Mesendoderm (in vitro differentiated cells): Measurements from ENCODE around the gene HLCS.
A peak's percentile ranks its signal among the peaks of the same experiment; 100 is the strongest.
"Not testable (repeated sequence)": the region's sequence is repeated elsewhere in the genome, so short reads cannot be mapped to it uniquely, and the experiment has no call there.

Experiments
- DNase-seq: peaks from one replicate; pipeline ENCODE4 v3.0.0; 2013
- H2AK5ac ChIP-seq: 2 replicates; pipeline ENCODE4 v1.6.1; 2013; ENCODE audit warnings: low read length, inconsistent platforms
- H2BK120ac ChIP-seq: 2 replicates; pipeline ENCODE4 v1.6.1; 2013; ENCODE audit warnings: low read depth, mild to moderate bottlenecking, low read length, moderate library complexity, mixed read lengths
- H2BK15ac ChIP-seq: replicated peaks from 2 replicates; pipeline ENCODE4 v1.6.1; 2013; ENCODE audit warnings: low read depth, mild to moderate bottlenecking, moderate library complexity
- H2BK5ac ChIP-seq: 2 replicates; pipeline ENCODE4 v1.6.1; 2013; ENCODE audit warnings: low read length, inconsistent platforms
- H3K18ac ChIP-seq: 2 replicates; pipeline ENCODE4 v1.6.1; 2013; ENCODE audit warnings: mild to moderate bottlenecking, low read length, mixed read lengths
- H3K23ac ChIP-seq: one replicate; pipeline ENCODE4 v1.6.1; 2013; ENCODE audit warnings: low read length
- H3K27ac ChIP-seq: 2 replicates; pipeline ENCODE4 v1.5.1; 2013; ENCODE audit warnings: low read depth, mild to moderate bottlenecking, inconsistent platforms, low read length, moderate library complexity
- H3K27me3 ChIP-seq: 2 replicates; pipeline ENCODE4 v1.6.1; 2013; ENCODE audit warnings: low read length, control low read depth, mild to moderate bottlenecking, inconsistent platforms; ENCODE audit not compliant: insufficient read depth, poor library complexity
- H3K36me3 ChIP-seq: 2 replicates; pipeline ENCODE4 v1.6.1; 2013; ENCODE audit warnings: low read length, inconsistent platforms; ENCODE audit not compliant: control insufficient read depth, insufficient read depth
- H3K4ac ChIP-seq: one replicate; pipeline ENCODE4 v1.6.1; 2013; ENCODE audit warnings: low read depth, mild to moderate bottlenecking, low read length, moderate library complexity
- H3K4me1 ChIP-seq: 2 replicates; pipeline ENCODE4 v1.6.1; 2013; ENCODE audit warnings: low read depth, low read length, inconsistent platforms; ENCODE audit not compliant: control insufficient read depth
- H3K4me2 ChIP-seq: 2 replicates; pipeline ENCODE4 v1.6.1; 2013; ENCODE audit warnings: low read length
- H3K4me3 ChIP-seq: 2 replicates; pipeline ENCODE4 v1.5.1; 2013; ENCODE audit warnings: mild to moderate bottlenecking, low read length
- H3K56ac ChIP-seq: one replicate; pipeline ENCODE4 v1.6.1; 2013; ENCODE audit warnings: low read length
- H3K79me1 ChIP-seq: 2 replicates; pipeline ENCODE4 v1.6.1; 2013; ENCODE audit warnings: low read length, inconsistent platforms
- H3K79me2 ChIP-seq: 2 replicates; pipeline ENCODE4 v1.6.1; 2013; ENCODE audit warnings: mild to moderate bottlenecking, low read length; ENCODE audit not compliant: control insufficient read depth, insufficient read depth
- H3K9ac ChIP-seq: 2 replicates; pipeline ENCODE4 v1.6.1; 2013; ENCODE audit warnings: low read length, inconsistent platforms
- H4K5ac ChIP-seq: one replicate; pipeline ENCODE4 v1.6.1; 2013; ENCODE audit warnings: low read length
- H4K8ac ChIP-seq: one replicate; pipeline ENCODE4 v1.6.1; 2013; ENCODE audit warnings: low read depth, mild to moderate bottlenecking, control low read depth, low read length, moderate library complexity
- WGBS: extraction: QIAGEN DNeasy Blood & Tissue Kit; methylation state at CpG from one replicate; pipeline ENCODE4 v1.1.7; 2013; ENCODE audit warnings: low lambda C conversion rate, missing lambda C conversion rate; ENCODE audit not compliant: insufficient coverage; ENCODE audit errors: extremely low coverage; 5-methylcytosine and 5-hydroxymethylcytosine counted together

The HLCS gene

GRCh38 chr21:36952331-36952730, 14.1 kb downstream of the HLCS start:
- not testable (repeated sequence) for H3K23ac ChIP-seq, H3K56ac ChIP-seq, H2BK5ac ChIP-seq, H3K79me1 ChIP-seq, H3K27me3 ChIP-seq, H3K4me3 ChIP-seq, H3K4me1 ChIP-seq, H3K36me3 ChIP-seq, H2BK15ac ChIP-seq, DNase-seq, H4K5ac ChIP-seq, H3K18ac ChIP-seq, H3K27ac ChIP-seq, H3K4ac ChIP-seq, H3K4me2 ChIP-seq, H3K79me2 ChIP-seq, H2BK120ac ChIP-seq, H2AK5ac ChIP-seq, H4K8ac ChIP-seq, H3K9ac ChIP-seq
- WGBS, result no CpG with 5 or more reads among the region's 12 CpGs

GRCh38 chr21:36949171-36950141, 17.0 kb downstream of the HLCS start:
- peak; percentile 82 for DNase-seq
- no peak overlapping the region for H4K8ac ChIP-seq
- no CpG with 5 or more reads among the region's 6 CpGs for WGBS

GRCh38 chr21:36948686-36949085, 17.8 kb downstream of the HLCS start:
- H3K79me2 ChIP-seq, result no peaks in the 10 kb centered on the region

More at GRCh38 chr21:36949171-36950141, 17.0 kb downstream of the HLCS start:
- peaks cover 9% of the 10 kb centered on the region for H3K4me1 ChIP-seq
- H2BK15ac ChIP-seq, result no peak overlapping the region
- no peaks in the 10 kb centered on the region for H3K79me1 ChIP-seq
- H2BK5ac ChIP-seq, result no peak overlapping the region
- H3K27me3 ChIP-seq, result no peaks in the 10 kb centered on the region
- H4K5ac ChIP-seq, result no peak overlapping the region
- H2BK120ac ChIP-seq, result no peak overlapping the region
- no peak overlapping the region for H3K4me2 ChIP-seq
- H3K79me2 ChIP-seq, result no peaks in the 10 kb centered on the region
- H3K36me3 ChIP-seq, result no peaks in the 10 kb centered on the region
- H3K4me3 ChIP-seq, result no peak overlapping the region
- H3K27ac ChIP-seq, result no peak overlapping the region
- no peak overlapping the region for H3K4ac ChIP-seq
- H2AK5ac ChIP-seq, result no peak overlapping the region
- H3K56ac ChIP-seq, result no peak overlapping the region
- no peak overlapping the region for H3K9ac ChIP-seq
- H3K18ac ChIP-seq, result no peak overlapping the region
- no peak overlapping the region for H3K23ac ChIP-seq

GRCh38 chr21:36946949-36947356, 19.5 kb downstream of the HLCS start:
- H2BK120ac ChIP-seq, result no peak overlapping the region
- H3K27me3 ChIP-seq, result no peaks in the 10 kb centered on the region
- no peak overlapping the region for H3K18ac ChIP-seq
- no peaks in the 10 kb centered on the region for H3K79me1 ChIP-seq
- no peak overlapping the region for H2BK15ac ChIP-seq
- no peak overlapping the region for H4K8ac ChIP-seq
- no peaks in the 10 kb centered on the region for H3K36me3 ChIP-seq
- no peak overlapping the region for H3K4me3 ChIP-seq
- peaks cover 9% of the 10 kb centered on the region for H3K4me1 ChIP-seq
- peak overlapping the region; percentile 38 for H3K4me2 ChIP-seq
- H2AK5ac ChIP-seq, result no peak overlapping the region
- peak overlapping the region; percentile 73 for H3K56ac ChIP-seq
- no peaks in the 10 kb centered on the region for H3K79me2 ChIP-seq
- WGBS, result no CpG with 5 or more reads among the region's 11 CpGs
- H3K4ac ChIP-seq, result no peak overlapping the region
- no peak overlapping the region for H4K5ac ChIP-seq
- no peak overlapping the region for H3K27ac ChIP-seq
- peak; percentile 77 for DNase-seq
- H3K9ac ChIP-seq, result peak overlapping the region; percentile 35
- no peak overlapping the region for H2BK5ac ChIP-seq
- no peak overlapping the region for H3K23ac ChIP-seq

More at GRCh38 chr21:36948686-36949085, 17.8 kb downstream of the HLCS start:
- Histone ChIP-seq H3K4me3 (no peak overlapping the region), H3K4me2 (no peak overlapping the region), H3K23ac (no peak overlapping the region), H2BK15ac (no peak overlapping the region), H4K8ac (no peak overlapping the region), H3K18ac (no peak overlapping the region), H3K79me1 (no peaks in the 10 kb centered on the region), H3K56ac (no peak overlapping the region), H3K4me1 (peaks cover 9% of the 10 kb centered on the region), H2BK5ac (no peak overlapping the region), H3K27me3 (no peaks in the 10 kb centered on the region), H3K27ac (no peak overlapping the region), H2AK5ac (no peak overlapping the region), H3K9ac (no peak overlapping the region), H3K4ac (no peak overlapping the region), H3K36me3 (no peaks in the 10 kb centered on the region), H2BK120ac (no peak overlapping the region), H4K5ac (no peak overlapping the region)
- no peak for DNase-seq
- no CpG with 5 or more reads among the region's 6 CpGs for WGBS

GRCh38 chr21:36945496-36946138, 20.9 kb downstream of the HLCS start:
- H3K4me2 ChIP-seq, result no peak overlapping the region
- no peaks in the 10 kb centered on the region for H3K79me2 ChIP-seq
- no peak overlapping the region for H3K23ac ChIP-seq
- H3K4me1 ChIP-seq, result peaks cover 9% of the 10 kb centered on the region
- H3K18ac ChIP-seq, result no peak overlapping the region
- no peak overlapping the region for H3K4me3 ChIP-seq
- no peak overlapping the region for H3K56ac ChIP-seq
- no peak overlapping the region for H3K4ac ChIP-seq
- no peak overlapping the region for H4K8ac ChIP-seq
- H4K5ac ChIP-seq, result no peak overlapping the region
- H2BK5ac ChIP-seq, result no peak overlapping the region
- no peak overlapping the region for H2BK120ac ChIP-seq
- no peaks in the 10 kb centered on the region for H3K27me3 ChIP-seq
- H3K27ac ChIP-seq, result no peak overlapping the region
- no peak overlapping the region for H2AK5ac ChIP-seq
- H3K9ac ChIP-seq, result no peak overlapping the region
- DNase-seq, result no peak
- H3K36me3 ChIP-seq, result no peaks in the 10 kb centered on the region
- H3K79me1 ChIP-seq, result no peaks in the 10 kb centered on the region
- H2BK15ac ChIP-seq, result no peak overlapping the region
- WGBS, result no CpG with 5 or more reads among the region's 6 CpGs
